ENCODE measurements around the gene TPCN1. TPM values are rescaled to one million over a fixed set of nuclear protein-coding genes. Genes with fewer than 3 reads are reported as not detected.

TPCN1 gene
- total RNA-seq, 1 donor from 2014 or later: 27.9 TPM

DNA sequence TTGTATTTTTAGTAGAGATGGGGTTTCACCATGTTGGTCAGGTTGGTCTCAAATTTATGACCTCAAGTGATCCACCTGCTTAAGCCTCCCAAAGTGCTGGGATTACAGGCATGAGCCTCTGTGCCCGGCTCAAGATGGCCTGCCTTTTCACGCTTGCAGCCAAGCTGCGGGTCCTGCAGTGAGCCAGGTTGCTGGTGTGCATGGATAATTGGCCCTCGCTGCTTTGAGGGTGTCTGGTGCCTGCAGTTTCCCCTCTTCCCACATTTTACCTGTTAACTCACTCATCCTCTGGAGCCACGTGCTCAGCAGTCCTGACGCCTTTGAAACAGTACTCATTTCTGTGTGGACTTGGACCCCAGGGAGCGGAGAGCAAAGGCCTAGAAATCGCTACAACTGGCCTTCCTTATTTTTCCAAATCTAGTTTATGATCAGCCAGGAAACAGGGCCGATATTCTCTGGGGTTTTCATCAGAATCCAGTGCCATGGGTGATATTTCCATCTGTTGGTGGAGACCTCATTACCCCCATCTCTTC lies 42.2 kb downstream of the TPCN1 start:
- TF ChIP-seq CTCF (IDR thresholded peaks at IDR 0.05; ENCODE audit: insufficient read depth, low read depth, low read length) (no peak), EZH2 (IDR thresholded peaks at IDR 0.05; ENCODE audit: insufficient read depth, low read length) (no peak)
- no peak overlapping the region for H3K4me2 ChIP-seq (ENCODE audit: low read length)
- H3K9me3 ChIP-seq (ENCODE audit: insufficient read depth, low read depth, low read length): no peaks in the 10 kb centered on the region
- H3K4me1 ChIP-seq (ENCODE audit: insufficient read depth, low read length): no peaks in the 10 kb centered on the region
- H2AFZ ChIP-seq (ENCODE audit: low read depth, low read length): no peak overlapping the region
- no peaks in the 10 kb centered on the region for H3K36me3 ChIP-seq (ENCODE audit: insufficient read depth, low read length)
- FAIRE-seq: no peak
- no peak overlapping the region for H3K4me3 ChIP-seq (ENCODE audit: insufficient read depth, low read depth, low read length)
- Mint-ChIP-seq H3K36me3 (ENCODE audit: low read depth, unreplicated experiment) (peaks cover 20% of the 10 kb centered on the region), H3K9me3 (ENCODE audit: unreplicated experiment) (peaks cover 3% of the 10 kb centered on the region), H3K4me3 (ENCODE audit: unreplicated experiment) (no peak overlapping the region), H3K4me1 (ENCODE audit: low read depth, unreplicated experiment) (peaks cover 6% of the 10 kb centered on the region), H3K27ac (ENCODE audit: unreplicated experiment) (no peak overlapping the region), H3K27me3 (ENCODE audit: low read depth, unreplicated experiment) (no peaks in the 10 kb centered on the region)
- no peaks in the 10 kb centered on the region for H3K27me3 ChIP-seq (ENCODE audit: insufficient read depth, low read length)
- no peak for DNase-seq (ENCODE audit: low read depth)
- no peak overlapping the region for H3K9ac ChIP-seq (ENCODE audit: low read length)
- no peaks in the 10 kb centered on the region for H3K79me2 ChIP-seq (ENCODE audit: insufficient read depth, low read length)
- no peak overlapping the region for H3K27ac ChIP-seq (ENCODE audit: low read depth, low read length)
- H4K20me1 ChIP-seq (ENCODE audit: insufficient read depth, low read length): peaks cover 6% of the 10 kb centered on the region

DNA sequence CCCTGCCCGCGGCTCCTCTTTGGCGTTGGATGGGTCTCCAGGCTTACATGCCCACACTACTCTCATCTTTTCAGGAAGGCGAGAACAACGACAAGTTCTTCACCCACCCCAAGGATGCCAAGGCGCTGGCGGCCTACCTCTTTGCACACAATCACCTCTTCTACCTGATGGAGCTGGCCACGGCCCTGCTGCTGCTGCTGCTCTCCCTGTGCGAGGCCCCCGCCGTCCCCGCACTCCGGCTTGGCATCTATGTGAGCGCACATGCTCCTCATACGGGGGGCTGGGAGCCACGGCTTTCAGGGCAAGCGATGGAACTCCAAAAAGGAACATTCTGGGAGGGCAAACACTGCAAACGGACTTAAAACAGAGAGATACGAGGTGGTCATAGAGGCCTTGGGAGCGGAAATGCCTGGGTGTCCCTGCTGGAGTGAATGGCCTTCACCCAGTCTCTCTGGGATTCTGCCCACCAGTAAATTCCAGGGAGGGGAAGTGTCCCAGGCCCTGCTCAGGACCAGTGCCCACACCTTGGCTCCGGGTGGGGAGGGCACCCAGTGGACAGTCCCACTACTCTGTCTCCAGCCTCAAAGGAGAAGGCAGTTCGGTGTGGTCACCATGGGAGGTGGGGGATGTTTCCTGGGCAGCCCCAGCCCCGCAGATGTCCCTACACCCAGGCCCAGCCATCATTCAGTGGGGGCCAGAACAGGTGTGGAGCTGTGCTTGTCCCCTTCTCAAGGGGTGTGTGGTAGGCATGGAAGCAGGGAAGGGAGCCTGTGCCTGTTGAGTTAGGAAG lies 45.0 kb downstream of the TPCN1 start:
- TF ChIP-seq CTCF (IDR thresholded peaks at IDR 0.05; ENCODE audit: insufficient read depth, low read depth, low read length): no peak
- no peak for FAIRE-seq

GRCh38 chr12:113267621-113268020 lies 46.4 kb downstream of the TPCN1 start:
- FAIRE-seq: no peak
- Histone ChIP-seq H3K4me1 (ENCODE audit: insufficient read depth, low read length) (peaks cover 14% of the 10 kb centered on the region), H3K4me2 (ENCODE audit: low read length) (no peak overlapping the region), H3K4me3 (ENCODE audit: insufficient read depth, low read depth, low read length) (no peak overlapping the region), H4K20me1 (ENCODE audit: insufficient read depth, low read length) (no peaks in the 10 kb centered on the region), H3K9me3 (ENCODE audit: insufficient read depth, low read depth, low read length) (no peaks in the 10 kb centered on the region), H3K79me2 (ENCODE audit: insufficient read depth, low read length) (no peaks in the 10 kb centered on the region), H2AFZ (ENCODE audit: low read depth, low read length) (no peak overlapping the region), H3K9ac (ENCODE audit: low read length) (no peak overlapping the region), H3K27me3 (ENCODE audit: insufficient read depth, low read length) (no peaks in the 10 kb centered on the region), H3K36me3 (ENCODE audit: insufficient read depth, low read length) (no peaks in the 10 kb centered on the region), H3K27ac (ENCODE audit: low read depth, low read length) (no peak overlapping the region)
- no peak overlapping the region for H3K4me3 Mint-ChIP-seq (ENCODE audit: unreplicated experiment)
- TF ChIP-seq EZH2 (IDR thresholded peaks at IDR 0.05; ENCODE audit: insufficient read depth, low read length) (no peak), CTCF (IDR thresholded peaks at IDR 0.05; ENCODE audit: insufficient read depth, low read depth, low read length) (no peak)
- peaks cover 15% of the 10 kb centered on the region for H3K4me1 Mint-ChIP-seq (ENCODE audit: low read depth, unreplicated experiment)
- DNase-seq (ENCODE audit: low read depth): no peak
- H3K9me3 Mint-ChIP-seq (ENCODE audit: unreplicated experiment): peaks cover 3% of the 10 kb centered on the region
- H3K27ac Mint-ChIP-seq (ENCODE audit: unreplicated experiment): no peak overlapping the region
- H3K36me3 Mint-ChIP-seq (ENCODE audit: low read depth, unreplicated experiment): peaks cover 20% of the 10 kb centered on the region
- no peaks in the 10 kb centered on the region for H3K27me3 Mint-ChIP-seq (ENCODE audit: low read depth, unreplicated experiment)

More for the DNA sequence above, 45.0 kb downstream of the TPCN1 start:
- Mint-ChIP-seq H3K4me1 (ENCODE audit: low read depth, unreplicated experiment) (peaks cover 5% of the 10 kb centered on the region), H3K9me3 (ENCODE audit: unreplicated experiment) (peaks cover 3% of the 10 kb centered on the region), H3K36me3 (ENCODE audit: low read depth, unreplicated experiment) (peaks cover 20% of the 10 kb centered on the region), H3K4me3 (ENCODE audit: unreplicated experiment) (no peak overlapping the region), H3K27ac (ENCODE audit: unreplicated experiment) (no peak overlapping the region), H3K27me3 (ENCODE audit: low read depth, unreplicated experiment) (no peaks in the 10 kb centered on the region)
- Histone ChIP-seq H3K27ac (ENCODE audit: low read depth, low read length) (no peak overlapping the region), H3K79me2 (ENCODE audit: insufficient read depth, low read length) (no peaks in the 10 kb centered on the region), H3K27me3 (ENCODE audit: insufficient read depth, low read length) (no peaks in the 10 kb centered on the region), H3K4me2 (ENCODE audit: low read length) (no peak overlapping the region), H3K36me3 (ENCODE audit: insufficient read depth, low read length) (no peaks in the 10 kb centered on the region), H3K4me3 (ENCODE audit: insufficient read depth, low read depth, low read length) (no peak overlapping the region), H3K4me1 (ENCODE audit: insufficient read depth, low read length) (peaks cover under 1% of the 10 kb centered on the region), H3K9ac (ENCODE audit: low read length) (no peak overlapping the region), H4K20me1 (ENCODE audit: insufficient read depth, low read length) (no peaks in the 10 kb centered on the region), H2AFZ (ENCODE audit: low read depth, low read length) (no peak overlapping the region), H3K9me3 (ENCODE audit: insufficient read depth, low read depth, low read length) (no peaks in the 10 kb centered on the region)
- no peak for DNase-seq (ENCODE audit: low read depth)
